Caco-2 (cell line): ENCODE results near the gene SOCS2. TPM values are rescaled to one million over a fixed set of nuclear protein-coding genes. Genes with fewer than 3 reads are reported as not detected.

Experiments used
- BruUV-seq: library from RNA; stranded (reverse); fragments of 400-500 nt; replicated peaks from 2 replicates; lab custom pipeline; 2021; lab: Mats Ljungman, UMichigan
- CTCF ChIA-PET: fragments of 300-600 bp; sonication (Branson Sonifier 250); formaldehyde crosslinking; loops from one replicate; lab custom pipeline; 2022; ENCODE audit warnings: antibody characterized with exemption; lab: Charles Lee
- POLR2A ChIA-PET: fragments of 300-600 bp; sonication (Branson Sonifier 250); formaldehyde crosslinking; loops from one replicate; lab custom pipeline; 2022; ENCODE audit warnings: antibody characterized with exemption; lab: Charles Lee
- DNase-seq, 2 experiments: peaks; one replicate each; pipeline versions ENCODE4 v3.0.0 to v3.0.0-alpha.2; 2020 to 2022
- H3K27me3 ChIP-seq: replicated peaks from 2 replicates; pipeline ENCODE4 v1.6.0; 2011; ENCODE audit warnings: low read length; ENCODE audit not compliant: control insufficient read depth, insufficient read depth
- H3K36me3 ChIP-seq: 2 replicates; pipeline ENCODE4 v1.5.1; 2011; ENCODE audit warnings: low read length; ENCODE audit not compliant: control insufficient read depth, insufficient read depth
- H3K4me1 ChIP-seq: fragments of 250-450 bp; sonication (Bioruptor Pico); 2 replicates; pipeline ENCODE4 v1.5.1; 2020; ENCODE audit warnings: mild to moderate bottlenecking
- H3K4me3 ChIP-seq: 2 replicates; pipeline ENCODE4 v1.5.1; 2011; ENCODE audit warnings: low read depth, mild to moderate bottlenecking, control low read depth, low read length
- H3K9me3 ChIP-seq: fragments of 250-450 bp; sonication (Bioruptor Pico); 2 replicates; pipeline ENCODE4 v1.5.1; 2020; ENCODE audit warnings: mild to moderate bottlenecking, moderate library complexity
- H3K27ac Mint-ChIP-seq: one replicate; pipeline ENCODE4 v1.8.0; 2022; ENCODE audit warnings: mixed read lengths; ENCODE audit not compliant: unreplicated experiment
- H3K27me3 Mint-ChIP-seq: one replicate; pipeline ENCODE4 v1.8.0; 2022; ENCODE audit warnings: mixed read lengths; ENCODE audit not compliant: insufficient read depth, unreplicated experiment
- H3K36me3 Mint-ChIP-seq: one replicate; pipeline ENCODE4 v1.8.0; 2022; ENCODE audit warnings: mild to moderate bottlenecking, mixed read lengths; ENCODE audit not compliant: insufficient read depth, unreplicated experiment
- H3K4me1 Mint-ChIP-seq: one replicate; pipeline ENCODE4 v1.8.0; 2022; ENCODE audit warnings: low read depth, mixed read lengths; ENCODE audit not compliant: unreplicated experiment
- H3K4me3 Mint-ChIP-seq: one replicate; pipeline ENCODE4 v1.8.0; 2022; ENCODE audit warnings: mild to moderate bottlenecking, moderate library complexity, mixed read lengths; ENCODE audit not compliant: unreplicated experiment
- H3K9me3 Mint-ChIP-seq: one replicate; pipeline ENCODE4 v1.8.0; 2022; ENCODE audit warnings: mixed read lengths; ENCODE audit not compliant: unreplicated experiment
- intact Hi-C: fragments of 100-400 bp; cut with micrococcal nuclease; formaldehyde crosslinking; loops from one replicate; pipeline ENCODE4 v1.10.0; 2022; ENCODE audit not compliant: unreplicated experiment
- total RNA-seq: library from RNA; stranded (reverse); gene quantifications from 2 replicates; pipeline ENCODE4 v1.2.3, GENCODE V29; 2022
- TF ChIP-seq, protein P1 (sequence below), 2 experiments: fragments of 200-600 bp in 1 of 2; IDR thresholded peaks; 1 replicate in 1 of 2; 2 replicates in 1 of 2; pipeline versions ENCODE4 v1.5.1 to v1.8.0; 2011 to 2022; ENCODE audit warnings: antibody characterized with exemption in 1 of 2, control low read depth in 1 of 2, inconsistent platforms in 1 of 2, low read depth in 1 of 2, low read length in 1 of 2, mild to moderate bottlenecking in 1 of 2, moderate library complexity in 1 of 2; ENCODE audit not compliant: insufficient read depth in 1 of 2, severe bottlenecking in 1 of 2, unreplicated experiment in 1 of 2

Gene SOCS2
- total RNA-seq, 1 experiment from 2014 or later: 95.4 TPM

DNA sequence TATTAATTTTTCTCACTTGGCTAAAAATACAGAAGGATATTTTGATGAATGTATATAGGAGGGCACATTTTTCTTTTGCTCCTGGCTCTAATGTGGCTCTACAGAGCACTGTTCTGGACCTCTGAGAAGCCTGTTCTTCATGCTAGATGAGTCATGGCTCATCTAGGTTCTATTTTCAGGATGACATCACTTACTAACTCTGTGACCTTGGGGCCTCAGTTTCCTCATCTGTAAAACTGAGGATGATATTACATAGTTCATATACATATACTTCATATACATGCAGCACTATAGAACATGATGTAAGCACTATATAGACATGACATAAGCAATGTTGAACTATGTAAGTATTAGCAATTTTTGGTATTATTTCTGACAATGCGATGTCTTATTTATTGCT, 35.8 kb downstream of the SOCS2 start:
- no peaks in the 10 kb centered on the region for H3K36me3 ChIP-seq
- no peaks in the 10 kb centered on the region for H3K9me3 ChIP-seq
- ChIA-PET CTCF (no interaction called here), POLR2A (no interaction called here)
- H3K36me3 Mint-ChIP-seq: no peaks in the 10 kb centered on the region
- H3K27ac Mint-ChIP-seq: no peak overlapping the region
- H3K4me1 ChIP-seq: no peaks in the 10 kb centered on the region
- intact Hi-C loops: no loop called here
- no TSS peak for BruUV-seq
- no peaks in the 10 kb centered on the region for H3K27me3 ChIP-seq
- H3K4me1 Mint-ChIP-seq: no peaks in the 10 kb centered on the region
- H3K27me3 Mint-ChIP-seq: no peaks in the 10 kb centered on the region
- no peaks in the 10 kb centered on the region for H3K9me3 Mint-ChIP-seq
- no peak overlapping the region for H3K4me3 Mint-ChIP-seq
- no peak overlapping the region for H3K4me3 ChIP-seq
- TF ChIP-seq, protein P1, sequence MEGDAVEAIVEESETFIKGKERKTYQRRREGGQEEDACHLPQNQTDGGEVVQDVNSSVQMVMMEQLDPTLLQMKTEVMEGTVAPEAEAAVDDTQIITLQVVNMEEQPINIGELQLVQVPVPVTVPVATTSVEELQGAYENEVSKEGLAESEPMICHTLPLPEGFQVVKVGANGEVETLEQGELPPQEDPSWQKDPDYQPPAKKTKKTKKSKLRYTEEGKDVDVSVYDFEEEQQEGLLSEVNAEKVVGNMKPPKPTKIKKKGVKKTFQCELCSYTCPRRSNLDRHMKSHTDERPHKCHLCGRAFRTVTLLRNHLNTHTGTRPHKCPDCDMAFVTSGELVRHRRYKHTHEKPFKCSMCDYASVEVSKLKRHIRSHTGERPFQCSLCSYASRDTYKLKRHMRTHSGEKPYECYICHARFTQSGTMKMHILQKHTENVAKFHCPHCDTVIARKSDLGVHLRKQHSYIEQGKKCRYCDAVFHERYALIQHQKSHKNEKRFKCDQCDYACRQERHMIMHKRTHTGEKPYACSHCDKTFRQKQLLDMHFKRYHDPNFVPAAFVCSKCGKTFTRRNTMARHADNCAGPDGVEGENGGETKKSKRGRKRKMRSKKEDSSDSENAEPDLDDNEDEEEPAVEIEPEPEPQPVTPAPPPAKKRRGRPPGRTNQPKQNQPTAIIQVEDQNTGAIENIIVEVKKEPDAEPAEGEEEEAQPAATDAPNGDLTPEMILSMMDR (IDR thresholded peaks at IDR 0.05; ENCODE audit: insufficient read depth in 1 of 2, low read depth in 1 of 2, low read length in 1 of 2, severe bottlenecking in 1 of 2, unreplicated experiment in 1 of 2): no peak
- no peak for DNase-seq

DNA sequence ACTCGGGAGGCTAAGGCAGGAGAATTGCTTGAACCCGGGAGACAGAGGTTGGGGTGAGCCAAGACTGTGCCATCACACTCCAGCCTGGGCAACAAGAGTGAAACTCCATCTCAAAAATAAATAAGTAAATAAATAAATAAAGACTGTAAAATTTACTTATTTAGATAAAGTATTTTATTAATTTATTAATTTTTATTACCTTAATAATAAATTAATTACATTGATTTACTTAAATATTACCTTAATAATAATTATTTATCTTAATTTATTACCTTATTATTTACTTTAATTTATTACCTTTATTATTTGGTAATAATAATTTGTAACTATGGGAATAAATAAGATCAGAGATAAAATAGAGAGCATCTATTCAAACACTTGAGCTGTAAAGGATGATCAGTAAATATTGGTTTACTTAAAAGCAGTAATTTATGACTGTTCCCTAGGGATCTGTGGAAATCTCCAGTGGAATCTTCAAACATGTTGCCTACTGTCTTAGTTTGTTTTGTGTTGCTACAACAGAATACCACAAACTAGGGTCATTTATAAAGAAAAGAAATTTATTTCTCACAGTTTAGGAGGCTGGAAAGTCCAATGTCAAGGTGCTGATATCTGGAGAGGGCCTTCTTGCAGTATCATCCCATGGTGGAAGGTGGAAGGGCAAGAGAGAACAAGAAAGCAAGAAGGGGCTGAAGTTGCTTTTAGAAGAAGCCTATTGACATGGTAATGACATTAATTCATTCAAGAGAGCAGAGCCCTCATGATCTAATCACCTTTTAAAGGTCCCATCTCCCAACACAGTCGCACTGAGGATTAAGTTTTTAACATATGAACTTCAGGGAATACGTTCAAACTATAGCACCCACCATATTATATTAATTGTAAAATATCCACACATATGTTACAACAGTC, 37.1 kb downstream of the SOCS2 start:
- H3K4me1 ChIP-seq: no peaks in the 10 kb centered on the region
- no TSS peak for BruUV-seq
- Mint-ChIP-seq H3K4me1 (no peaks in the 10 kb centered on the region), H3K9me3 (no peaks in the 10 kb centered on the region), H3K27ac (no peak overlapping the region), H3K36me3 (no peaks in the 10 kb centered on the region), H3K27me3 (no peaks in the 10 kb centered on the region), H3K4me3 (no peak overlapping the region)
- H3K36me3 ChIP-seq: no peaks in the 10 kb centered on the region
- CTCF ChIA-PET: no interaction called here
- H3K4me3 ChIP-seq: no peak overlapping the region
- intact Hi-C loops: no loop called here
- TF ChIP-seq, protein P1 (IDR thresholded peaks at IDR 0.05; ENCODE audit: insufficient read depth in 1 of 2, low read depth in 1 of 2, low read length in 1 of 2, severe bottlenecking in 1 of 2, unreplicated experiment in 1 of 2): no peak
- H3K9me3 ChIP-seq: no peaks in the 10 kb centered on the region
- no peak for DNase-seq
- POLR2A ChIA-PET: no interaction called here
- no peaks in the 10 kb centered on the region for H3K27me3 ChIP-seq

DNA sequence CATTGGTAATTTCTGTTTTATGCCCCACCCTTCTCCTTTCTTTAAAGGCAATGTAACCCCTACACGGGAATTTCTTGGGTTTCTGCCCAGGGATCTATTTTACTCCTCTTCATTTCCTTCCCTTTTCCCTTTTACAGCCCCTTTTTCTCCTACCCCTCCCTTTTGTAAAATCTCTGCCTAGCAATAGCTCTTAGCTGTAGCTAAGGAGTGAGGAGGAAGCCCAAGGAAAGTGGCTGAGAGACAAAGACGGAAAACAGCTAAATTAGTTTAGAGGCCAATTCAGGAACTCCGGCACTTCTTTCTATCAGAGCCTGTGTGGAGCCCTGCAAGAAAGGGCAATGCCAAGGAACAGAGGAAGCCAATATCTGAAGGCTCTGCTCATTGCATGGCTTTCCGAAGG, 40.3 kb downstream of the SOCS2 start:
- intact Hi-C loops: no loop called here
- 0 out of 2 replicates have a peak, but pooled peaks cover 3% of the 10 kb centered on the region for H3K4me1 ChIP-seq
- no peaks in the 10 kb centered on the region for H3K9me3 Mint-ChIP-seq
- no peaks in the 10 kb centered on the region for H3K9me3 ChIP-seq
- no TSS peak for BruUV-seq
- no peak overlapping the region for H3K4me3 Mint-ChIP-seq
- no peak overlapping the region for H3K4me3 ChIP-seq
- TF ChIP-seq, protein P1 (IDR thresholded peaks at IDR 0.05; ENCODE audit: insufficient read depth in 1 of 2, low read depth in 1 of 2, low read length in 1 of 2, severe bottlenecking in 1 of 2, unreplicated experiment in 1 of 2): no peak
- H3K36me3 ChIP-seq: no peaks in the 10 kb centered on the region
- ChIA-PET CTCF (no interaction called here), POLR2A (no interaction called here)
- H3K27me3 Mint-ChIP-seq: no peaks in the 10 kb centered on the region
- peaks cover 5% of the 10 kb centered on the region for H3K4me1 Mint-ChIP-seq
- H3K27ac Mint-ChIP-seq: no peak overlapping the region
- no peaks in the 10 kb centered on the region for H3K36me3 Mint-ChIP-seq
- no peaks in the 10 kb centered on the region for H3K27me3 ChIP-seq
- no peak for DNase-seq
